HAP-1 (cell line): ENCODE results near the gene RTF2.

Experiments
- DNase-seq, 2 experiments: peaks; one replicate each; pipeline ENCODE4 v3.0.0-alpha.2; 2016 to 2020; ENCODE audit warnings: low spot score in 2 of 2
- H3K27me3 ChIP-seq: fragments of 250-450 bp; sonication (Bioruptor Pico); 2 replicates; pipeline ENCODE4 v1.5.1; 2020; ENCODE audit warnings: low read depth, mild to moderate bottlenecking, moderate library complexity
- H3K36me3 ChIP-seq: fragments of 250-450 bp; sonication (Bioruptor Pico); replicated peaks from 2 replicates; pipeline ENCODE4 v1.5.1; 2020; ENCODE audit warnings: mild to moderate bottlenecking
- H3K4me1 ChIP-seq: fragments of 250-450 bp; sonication (Bioruptor Pico); 2 replicates; pipeline ENCODE4 v1.5.1; 2020; ENCODE audit warnings: mild to moderate bottlenecking
- H3K4me3 ChIP-seq: fragments of 250-450 bp; sonication (Bioruptor Pico); 2 replicates; pipeline ENCODE4 v1.5.1; 2020; ENCODE audit warnings: mild to moderate bottlenecking, moderate library complexity
- H3K9me3 ChIP-seq: fragments of 250-450 bp; sonication (Bioruptor Pico); 2 replicates; pipeline ENCODE4 v1.5.1; 2020; ENCODE audit warnings: mild to moderate bottlenecking, moderate library complexity
- in situ Hi-C: fragments of 300-500 bp; cut with MboI; formaldehyde crosslinking; loops from 3 replicates; pipeline ENCODE4 v1.14.3; 2020; ENCODE audit warnings: low sequenced_read_pairs, inconsistent platforms, mixed read lengths

Gene RTF2

GRCh38 chr20:56469077-56469449 lies 636 bp downstream of the RTF2 start:
- peaks cover 15% of the 10 kb centered on the region for H3K36me3 ChIP-seq
- DNase-seq: no peak
- peaks cover 20% of the 10 kb centered on the region for H3K4me1 ChIP-seq
- no peaks in the 10 kb centered on the region for H3K27me3 ChIP-seq
- peak overlapping the region; percentile 87 for H3K4me3 ChIP-seq
- in situ Hi-C loops: no loop called here
- no peaks in the 10 kb centered on the region for H3K9me3 ChIP-seq

DNA sequence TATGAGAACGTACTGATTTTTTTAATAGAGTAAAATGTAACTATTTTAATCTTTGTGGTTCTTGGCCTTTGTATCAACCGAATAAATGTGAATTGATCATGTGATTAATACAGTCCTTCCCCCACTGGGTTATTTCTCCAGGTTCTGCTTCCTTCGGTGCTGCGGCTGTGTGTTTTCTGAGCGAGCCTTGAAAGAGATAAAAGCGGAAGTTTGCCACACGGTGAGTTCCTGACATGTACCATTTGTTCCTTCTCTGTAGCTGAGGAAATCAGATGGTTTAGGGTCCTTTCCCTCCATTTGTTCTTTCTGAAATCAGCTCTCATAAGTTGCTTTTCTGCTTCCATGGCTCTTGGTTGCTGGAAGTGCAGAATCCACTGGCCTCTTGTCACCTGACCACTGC lies 15.5 kb downstream of the RTF2 start:
- in situ Hi-C loops: no loop called here
- peaks cover 56% of the 10 kb centered on the region for H3K36me3 ChIP-seq
- no peaks in the 10 kb centered on the region for H3K9me3 ChIP-seq
- no peaks in the 10 kb centered on the region for H3K27me3 ChIP-seq
- H3K4me3 ChIP-seq: no peak overlapping the region
- H3K4me1 ChIP-seq: no peaks in the 10 kb centered on the region
- no peak for DNase-seq

- in situ Hi-C loops: no loop called here
- Histone ChIP-seq H3K4me3 (no peak overlapping the region), H3K27me3 (no peaks in the 10 kb centered on the region), H3K9me3 (no peaks in the 10 kb centered on the region), H3K4me1 (no peaks in the 10 kb centered on the region), H3K36me3 (peaks cover 35% of the 10 kb centered on the region)
- DNase-seq: no peak
Measured at GRCh38 chr20:56487216-56487615, 18.8 kb downstream of the RTF2 start.

GRCh38 chr20:56488566-56488965 lies 20.1 kb downstream of the RTF2 start:
- peaks cover 27% of the 10 kb centered on the region for H3K36me3 ChIP-seq
- in situ Hi-C loops: no loop called here
- no peak for DNase-seq

GRCh38 chr20:56501116-56501515 lies 32.7 kb downstream of the RTF2 start:
- no peaks in the 10 kb centered on the region for H3K4me1 ChIP-seq
- H3K36me3 ChIP-seq: peaks cover 4% of the 10 kb centered on the region; the same call in 1 of the 2 replicates
- no peak overlapping the region for H3K4me3 ChIP-seq
- no peaks in the 10 kb centered on the region for H3K27me3 ChIP-seq
- no peaks in the 10 kb centered on the region for H3K9me3 ChIP-seq
- in situ Hi-C loops: no loop called here
- no peak for DNase-seq

More at GRCh38 chr20:56488566-56488965, 20.1 kb downstream of the RTF2 start:
- no peak overlapping the region for H3K4me3 ChIP-seq
- no peaks in the 10 kb centered on the region for H3K4me1 ChIP-seq
- H3K27me3 ChIP-seq: no peaks in the 10 kb centered on the region
- no peaks in the 10 kb centered on the region for H3K9me3 ChIP-seq

DNA sequence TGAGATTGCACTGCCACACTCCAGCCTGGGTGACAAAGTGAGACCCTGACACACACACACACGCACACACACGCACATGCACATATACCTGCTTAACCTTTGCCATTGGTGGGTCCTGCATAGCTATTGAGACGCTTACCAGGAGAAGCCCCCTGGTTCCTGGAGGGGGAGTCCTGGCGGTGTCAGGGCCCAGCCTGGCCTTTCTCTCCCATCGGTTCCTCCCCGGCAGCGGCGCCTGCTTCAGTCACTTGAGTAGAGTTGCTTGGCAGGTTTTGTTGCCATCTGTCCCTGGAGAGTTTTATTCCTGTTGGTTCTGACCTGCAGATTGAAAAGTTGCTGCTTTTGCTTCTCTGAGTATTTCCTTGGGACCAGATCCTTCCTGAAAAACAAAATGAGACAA lies 35.5 kb downstream of the RTF2 start:
- Histone ChIP-seq H3K27me3 (no peaks in the 10 kb centered on the region), H3K36me3 (no peaks in the 10 kb centered on the region), H3K4me1 (no peaks in the 10 kb centered on the region), H3K9me3 (no peaks in the 10 kb centered on the region), H3K4me3 (no peak overlapping the region)
- no peak for DNase-seq
- in situ Hi-C loops: no loop called here

DNA sequence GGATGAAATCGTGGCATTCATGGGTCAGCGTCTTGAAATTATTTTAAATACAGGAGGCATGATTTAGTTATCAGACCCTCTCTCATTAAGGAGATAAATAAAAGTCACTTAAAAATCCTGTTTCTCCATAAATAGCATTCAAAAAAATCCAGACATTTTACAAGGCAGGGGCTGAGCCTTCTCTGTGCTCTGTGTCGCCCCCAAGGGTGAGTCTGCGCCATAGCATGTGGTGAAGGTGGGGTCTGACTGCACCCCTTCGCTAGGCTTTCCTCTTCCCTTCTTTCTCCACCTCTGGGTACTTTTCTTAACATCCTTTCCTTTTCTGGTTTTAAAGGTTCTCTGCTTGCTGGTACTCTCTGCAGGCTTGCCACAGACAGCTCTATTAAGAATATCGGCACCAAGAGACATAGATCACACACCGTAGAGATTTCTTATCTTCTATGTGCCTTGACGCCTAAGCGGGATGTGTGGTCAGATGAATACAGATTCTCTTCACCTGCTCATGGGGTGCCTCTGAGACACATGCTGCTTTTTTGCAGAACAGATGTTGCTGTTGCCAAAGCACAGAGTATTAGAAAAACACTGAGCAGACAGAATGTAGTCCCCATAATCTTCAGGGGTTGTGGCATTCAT lies 36.1 kb downstream of the RTF2 start:
- Histone ChIP-seq H3K4me3 (no peak overlapping the region), H3K9me3 (no peaks in the 10 kb centered on the region), H3K27me3 (no peaks in the 10 kb centered on the region), H3K36me3 (no peaks in the 10 kb centered on the region), H3K4me1 (no peaks in the 10 kb centered on the region)
- peak in 1 of 2 experiments; percentile 48 for DNase-seq
- in situ Hi-C loops: no loop called here

DNA sequence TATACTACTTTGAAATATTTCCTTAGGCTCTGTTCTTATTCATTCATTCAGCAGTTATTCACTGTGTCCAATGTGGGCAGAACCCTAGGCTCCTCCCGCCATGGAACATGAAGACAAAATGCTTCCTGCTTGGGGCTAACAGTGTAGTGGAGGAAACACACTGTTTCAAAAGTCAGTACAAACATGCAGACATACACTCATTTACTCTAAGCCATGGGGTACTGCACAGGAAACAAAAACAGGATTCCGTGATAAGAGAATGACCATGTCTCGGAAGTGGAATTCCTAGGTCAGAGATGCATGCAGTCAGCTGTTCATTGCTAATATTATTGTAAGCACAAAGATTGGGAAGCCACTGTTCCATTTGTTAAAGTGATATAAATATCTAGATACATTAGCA lies 37.7 kb downstream of the RTF2 start:
- no peaks in the 10 kb centered on the region for H3K27me3 ChIP-seq
- H3K4me3 ChIP-seq: no peak overlapping the region
- H3K4me1 ChIP-seq: no peaks in the 10 kb centered on the region
- DNase-seq: no peak
- in situ Hi-C loops: no loop called here
- no peaks in the 10 kb centered on the region for H3K9me3 ChIP-seq
- H3K36me3 ChIP-seq: no peaks in the 10 kb centered on the region

- Histone ChIP-seq H3K4me3 (no peak overlapping the region), H3K27me3 (no peaks in the 10 kb centered on the region), H3K36me3 (peaks cover 5% of the 10 kb centered on the region), H3K4me1 (no peaks in the 10 kb centered on the region), H3K9me3 (no peaks in the 10 kb centered on the region)
- no peak for DNase-seq
- in situ Hi-C loops: no loop called here
Measured at GRCh38 chr20:56511926-56512325, 43.5 kb downstream of the RTF2 start.

- H3K36me3 ChIP-seq: peaks cover 10% of the 10 kb centered on the region
- H3K9me3 ChIP-seq: no peaks in the 10 kb centered on the region
- H3K4me1 ChIP-seq: no peaks in the 10 kb centered on the region
- no peak overlapping the region for H3K4me3 ChIP-seq
- DNase-seq: no peak
- H3K27me3 ChIP-seq: no peaks in the 10 kb centered on the region
- in situ Hi-C loops: no loop called here
Measured at GRCh38 chr20:56513161-56514150, 45.0 kb downstream of the RTF2 start.

- no peaks in the 10 kb centered on the region for H3K27me3 ChIP-seq
- in situ Hi-C loops: no loop called here
- no peak for DNase-seq
- no peaks in the 10 kb centered on the region for H3K4me1 ChIP-seq
- peaks cover 24% of the 10 kb centered on the region for H3K36me3 ChIP-seq
- H3K4me3 ChIP-seq: no peak overlapping the region
- no peaks in the 10 kb centered on the region for H3K9me3 ChIP-seq
Measured at GRCh38 chr20:56516631-56517030, 48.2 kb downstream of the RTF2 start.

DNA sequence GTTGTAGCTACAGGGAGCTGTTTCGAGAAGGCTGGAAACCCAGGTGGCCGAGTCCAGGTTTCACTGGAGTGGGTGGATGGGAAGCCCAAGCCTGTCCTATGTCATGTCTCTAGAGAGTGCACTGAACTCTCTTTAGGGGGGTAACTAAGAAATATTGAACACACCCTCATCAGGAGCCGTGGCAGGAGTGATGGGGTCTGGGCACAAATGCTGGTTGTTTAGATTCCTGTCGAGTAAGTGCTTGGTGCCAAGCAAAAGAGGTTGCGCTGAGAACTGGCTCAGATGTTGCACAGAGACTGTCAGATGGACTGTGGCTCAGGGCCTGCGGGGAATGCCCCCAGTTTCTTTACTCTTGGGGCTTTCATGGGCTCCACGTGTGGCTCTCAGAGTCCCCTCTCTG lies 48.8 kb downstream of the RTF2 start:
- in situ Hi-C loops: no loop called here
- Histone ChIP-seq H3K27me3 (no peaks in the 10 kb centered on the region), H3K36me3 (peaks cover 24% of the 10 kb centered on the region), H3K9me3 (no peaks in the 10 kb centered on the region), H3K4me3 (no peak overlapping the region), H3K4me1 (no peaks in the 10 kb centered on the region)
- DNase-seq: no peak

GRCh38 chr20:56517641-56518040 lies 49.2 kb downstream of the RTF2 start:
- DNase-seq: no peak
- Histone ChIP-seq H3K9me3 (no peaks in the 10 kb centered on the region), H3K27me3 (no peaks in the 10 kb centered on the region), H3K4me1 (no peaks in the 10 kb centered on the region), H3K36me3 (peaks cover 24% of the 10 kb centered on the region), H3K4me3 (no peak overlapping the region)
- in situ Hi-C loops: no loop called here

GRCh38 chr20:56518126-56518525 lies 49.7 kb downstream of the RTF2 start:
- in situ Hi-C loops: no loop called here
- Histone ChIP-seq H3K4me3 (no peak overlapping the region), H3K9me3 (no peaks in the 10 kb centered on the region), H3K4me1 (no peaks in the 10 kb centered on the region), H3K36me3 (peaks cover 24% of the 10 kb centered on the region), H3K27me3 (no peaks in the 10 kb centered on the region)
- no peak for DNase-seq
